T-helper 2 cell treated with Interferon-gamma antibody and Interleukin-4, amounts not matched to agents 100 ng/mL and 5 ng/mL, for 36 hours (primary cell): Measurements from ENCODE around the gene PGAM1. TPM values are rescaled to one million over a fixed set of nuclear protein-coding genes. Genes with fewer than 3 reads are reported as not detected.

ENCODE experiments used
- total RNA-seq: library from RNA; stranded (reverse); gene quantifications from 2 replicates; pipeline ENCODE4 v1.2.3, GENCODE V29; 2022

PGAM1 gene
- total RNA-seq, 1 donor from 2014 or later, result 485 TPM

Other genes starting within 250 kb of the PGAM1 start
- 0.59 and 0.77 TPM in 2 replicates for gene SLIT1, start 240.2 kb upstream of the PGAM1 start, total RNA-seq
- 38.0 and 41.3 TPM in 2 replicates for gene ARHGAP19, start 133.6 kb upstream of the PGAM1 start, total RNA-seq
- gene FRAT1, start 106.9 kb upstream of the PGAM1 start, total RNA-seq, result 4.1 and 5.0 TPM in 2 replicates
- gene FRAT2, start 91.5 kb upstream of the PGAM1 start, total RNA-seq, result 9.0 and 10.4 TPM in 2 replicates
- gene RRP12, start 24.9 kb upstream of the PGAM1 start, total RNA-seq, result 33.5 and 40.1 TPM in 2 replicates
- 53.9 and 55.1 TPM in 2 replicates for gene EXOSC1, start 19.8 kb downstream of the PGAM1 start, total RNA-seq
- gene ZDHHC16, start 20.0 kb downstream of the PGAM1 start, total RNA-seq, result 42.3 and 42.4 TPM in 2 replicates
- gene MMS19, start 72.2 kb downstream of the PGAM1 start, total RNA-seq, result 70.2 and 73.2 TPM in 2 replicates
- 0.61 and 0.77 TPM in 2 replicates for gene UBTD1, start 72.7 kb downstream of the PGAM1 start, total RNA-seq
- gene ANKRD2, start 146.6 kb downstream of the PGAM1 start, total RNA-seq, result 0.36 and 0.52 TPM in 2 replicates
- gene HOGA1, start 158.2 kb downstream of the PGAM1 start, total RNA-seq, result not detected in 2 replicates
- not detected in 2 replicates for gene C10orf62, start 163.5 kb downstream of the PGAM1 start, total RNA-seq
- 1.2 and 1.3 TPM in 2 replicates for gene MORN4, start 207.3 kb downstream of the PGAM1 start, total RNA-seq
- 10.9 and 11.9 TPM in 2 replicates for gene PI4K2A, start 214.5 kb downstream of the PGAM1 start, total RNA-seq